K562 (cell line): ENCODE measurements around the gene PPP6R3. TPM values are rescaled to one million over a fixed set of nuclear protein-coding genes. Genes with fewer than 3 reads are reported as not detected.

ENCODE experiments used
- ATAC-seq: fragments of 200-7000 bp; cut with Tn5 transposase; 3 replicates; pipeline ENCODE4 v1.9.1; 2020; ENCODE audit warnings: moderate library complexity
- BruUV-seq: library from RNA; stranded (reverse); fragments of 400-500 nt; replicated peaks from 2 replicates; lab custom pipeline; 2021; lab: Mats Ljungman, UMichigan
- CTCF ChIA-PET: fragments of 300-600 bp; formaldehyde crosslinking; extraction: SDS; loops from one replicate; lab custom pipeline; 2021; ENCODE audit warnings: low intra/inter-chr PET ratio; lab: Yijun Ruan, JAX
- POLR2A ChIA-PET: fragments of 300-600, 350-650 bp; sonication (Branson Sonifier 250); formaldehyde crosslinking; extraction: SDS; loops from one replicate; lab custom pipeline; 2021; ENCODE audit warnings: antibody characterized with exemption, inconsistent platforms; lab: Yijun Ruan, JAX
- DNase-seq, 4 experiments: peaks; one replicate each; pipeline versions ENCODE4 v3.0.0 to v3.0.0-alpha.2; 2011 to 2018; ENCODE audit warnings: low spot score in 3 of 4, mixed read lengths in 3 of 4; ENCODE audit errors: extremely low read depth in 1 of 4
- FAIRE-seq: peaks from 2 replicates; lab custom pipeline; 2011; peaks lifted over from hg19 to GRCh38; lab: Jason Lieb, UNC
- H2AFZ ChIP-seq: 2 replicates; pipeline ENCODE4 v1.6.0; 2011; ENCODE audit warnings: low read depth, low read length, control low read depth, inconsistent platforms
- H3K27ac ChIP-seq: fragments of 200-600 bp; 3 replicates; pipeline ENCODE4 v1.8.0; 2011; ENCODE audit warnings: low read depth, mild to moderate bottlenecking, control low read depth, inconsistent platforms, low read length, moderate library complexity, mixed read lengths; ENCODE audit errors: extremely low read depth
- H3K27me3 ChIP-seq, 2 experiments: fragments of 300-600 bp in 1 of 2; 2 replicates in 1 of 2; 3 replicates in 1 of 2; pipeline versions ENCODE4 v1.6.0 to v1.8.0; 2011; ENCODE audit warnings: inconsistent platforms in 2 of 2, low read length in 2 of 2, mild to moderate bottlenecking in 1 of 2, mixed read lengths in 1 of 2, moderate library complexity in 1 of 2; ENCODE audit not compliant: control insufficient read depth in 2 of 2, insufficient read depth in 2 of 2
- H3K36me3 ChIP-seq: fragments of 300-600 bp; 3 replicates; pipeline ENCODE4 v1.8.0; 2011; ENCODE audit warnings: mild to moderate bottlenecking, low read length, inconsistent platforms; ENCODE audit not compliant: control insufficient read depth, insufficient read depth
- H3K4me1 ChIP-seq, 2 experiments: fragments of 200-600 bp in 1 of 2; replicated peaks in 1 of 2; 2 replicates in 1 of 2; 3 replicates in 1 of 2; pipeline versions ENCODE4 v1.5.1 to v1.8.0; 2011; ENCODE audit warnings: inconsistent platforms in 2 of 2, low read length in 2 of 2, mild to moderate bottlenecking in 1 of 2, mixed read lengths in 1 of 2, moderate library complexity in 1 of 2; ENCODE audit not compliant: control insufficient read depth in 2 of 2, insufficient read depth in 2 of 2
- H3K4me2 ChIP-seq: 2 replicates; pipeline ENCODE4 v1.6.1; 2011; ENCODE audit warnings: low read length, control low read depth, inconsistent platforms, mixed read lengths; ENCODE audit not compliant: insufficient read depth
- H3K4me3 ChIP-seq: fragments of 200-600 bp; sonication (generic), shearing (Covaris generic); 2 replicates; pipeline ENCODE4 v1.5.1; 2016; ENCODE audit warnings: control low read depth, inconsistent platforms
- H3K79me2 ChIP-seq: fragments of 200-600 bp; 3 replicates; pipeline ENCODE4 v1.8.0; 2011; ENCODE audit warnings: low read length, inconsistent platforms; ENCODE audit not compliant: control insufficient read depth, insufficient read depth
- H3K9ac ChIP-seq, 2 experiments: 2 replicates each; pipeline versions ENCODE4 v1.6.0 to v1.6.1; 2011; ENCODE audit warnings: low read depth in 2 of 2, low read length in 2 of 2, control low read depth in 1 of 2, inconsistent platforms in 1 of 2, mild to moderate bottlenecking in 1 of 2, mixed read lengths in 1 of 2; ENCODE audit not compliant: insufficient read depth in 1 of 2
- H3K9me1 ChIP-seq: one replicate; pipeline ENCODE4 v1.6.0; 2011; ENCODE audit warnings: inconsistent platforms, mild to moderate bottlenecking, low read length, moderate library complexity; ENCODE audit not compliant: control insufficient read depth, insufficient read depth
- H3K9me3 ChIP-seq: replicated peaks from 2 replicates; pipeline ENCODE4 v1.5.1; 2011; ENCODE audit warnings: low read depth, low read length, inconsistent platforms; ENCODE audit not compliant: control insufficient read depth, insufficient read depth
- H4K20me1 ChIP-seq: replicated peaks from 2 replicates; pipeline ENCODE4 v1.6.1; 2011; ENCODE audit warnings: low read length, inconsistent platforms, mixed read lengths; ENCODE audit not compliant: control insufficient read depth, insufficient read depth
- ARID3A ChIP-seq: IDR thresholded peaks from 2 replicates; pipeline ENCODE4 v1.6.1; 2012; ENCODE audit warnings: low read depth, low read length, improper control_type of control experiment, borderline replicate concordance
- CBFA2T2 ChIP-seq: fragments of 450-650 bp; conservative IDR thresholded peaks from 2 replicates; pipeline ENCODE4 v1.6.1; 2017; ENCODE audit warnings: mild to moderate bottlenecking
- CHD1 ChIP-seq: fragments of 200-600 bp; sonication (generic); IDR thresholded peaks from one replicate; pipeline ENCODE4 v1.6.1; 2012; ENCODE audit warnings: mild to moderate bottlenecking, moderate library complexity, low read length, inconsistent platforms
- ESRRB ChIP-seq: fragments of 250-450 bp; sonication (Bioruptor Pico); IDR thresholded peaks from 2 replicates; pipeline ENCODE4 v1.5.0; 2020; ENCODE audit warnings: mild to moderate bottlenecking, moderate library complexity, borderline replicate concordance
- GABPB1 ChIP-seq: sonication (generic); formaldehyde crosslinking; IDR thresholded peaks from 2 replicates; pipeline ENCODE4 v1.8.0; 2022; ENCODE audit warnings: mild to moderate bottlenecking, missing genetic modification reagents
- HNRNPL ChIP-seq: fragments of 200-400 bp; formaldehyde crosslinking; IDR thresholded peaks from 2 replicates; pipeline ENCODE4 v1.6.1; 2017; ENCODE audit warnings: low read depth, mild to moderate bottlenecking, low read length
- NCOA6 ChIP-seq: fragments of 450-650 bp; IDR thresholded peaks from 2 replicates; pipeline ENCODE4 v1.6.1; 2017; ENCODE audit warnings: mild to moderate bottlenecking
- NCOR1 ChIP-seq: fragments of 450-650 bp; IDR thresholded peaks from 2 replicates; pipeline ENCODE4 v1.6.1; 2016; ENCODE audit warnings: mild to moderate bottlenecking, moderate library complexity
- NONO ChIP-seq, 2 experiments: fragments of 200-400 bp in 1 of 2; fragments of 450-650 bp in 1 of 2; formaldehyde crosslinking in 1 of 2; IDR thresholded peaks; 2 replicates each; pipeline ENCODE4 v1.6.1; 2017; ENCODE audit warnings: low read depth in 2 of 2, mild to moderate bottlenecking in 2 of 2, moderate library complexity in 2 of 2, low read length in 1 of 2
- SNIP1 ChIP-seq: fragments of 450-650 bp; IDR thresholded peaks from 2 replicates; pipeline ENCODE4 v1.7.1; 2017; ENCODE audit warnings: low read depth, mild to moderate bottlenecking
- USF2 ChIP-seq: sonication (generic); formaldehyde crosslinking; IDR thresholded peaks from 2 replicates; pipeline ENCODE4 v1.5.0; 2020; ENCODE audit warnings: missing genetic modification reagents
- XRCC3 ChIP-seq: fragments of 450-650 bp; IDR thresholded peaks from 2 replicates; pipeline ENCODE4 v1.6.1; 2017; ENCODE audit warnings: mild to moderate bottlenecking, moderate library complexity
- ZNF232 ChIP-seq: sonication (generic); formaldehyde crosslinking; IDR thresholded peaks from 2 replicates; pipeline ENCODE4 v1.8.0; 2022; ENCODE audit warnings: mild to moderate bottlenecking, missing genetic modification reagents
- ZNF280B ChIP-seq: fragments of 250-450 bp; sonication (Bioruptor Pico); IDR thresholded peaks from 2 replicates; pipeline ENCODE4 v1.5.1; 2021; ENCODE audit warnings: mild to moderate bottlenecking
- whole genome bisulfite sequencing: fragments of 100-300 bp; shearing (Covaris generic); methylation state at CpG from one replicate; pipeline ENCODE4 v1.1.6; 2016; ENCODE audit warnings: low coverage, mixed read lengths; ENCODE audit not compliant: insufficient coverage; ENCODE audit errors: missing lambda C conversion rate; 5-methylcytosine and 5-hydroxymethylcytosine counted together
- in situ Hi-C: fragments of 300-500 bp; cut with MboI; formaldehyde crosslinking; loops from 4 replicates; pipeline ENCODE4 v1.15.0; 2018; ENCODE audit warnings: inconsistent platforms, mixed read lengths
- intact Hi-C: fragments of 100-400 bp; cut with micrococcal nuclease; formaldehyde crosslinking; loops from 2 replicates; pipeline ENCODE4 v1.14.2; 2022
- polyA plus RNA-seq, 8 experiments: library from polyadenylated mRNA; depleted of rRNA in 4 of 8; stranded (reverse) in 5 of 8; unstranded in 3 of 8; fragments of >200 nt; fragmentation: Nextera tagmentation in 2 of 8; fragmentation: Illumina TruSeq in 1 of 8; extraction: Ambion mirVana in 2 of 8; extraction: Trizol in 1 of 8; gene quantifications; 2 replicates each; pipeline versions ENCODE4 v1.2.1 to v1.2.3, GENCODE V29; 2011 to 2014; ENCODE audit warnings: inconsistent platforms in 1 of 8, missing spikeins in 1 of 8
- total RNA-seq, 7 experiments: library from RNA; depleted of rRNA in 6 of 7; stranded (reverse); fragments of >200 nt in 6 of 7; fragmentation: Illumina TruSeq in 2 of 7; extraction: Trizol in 2 of 7; gene quantifications; 2 replicates each; pipeline versions ENCODE4 v1.2.1 to v1.2.3, GENCODE V29; 2011 to 2021; ENCODE audit warnings: low replicate concordance in 1 of 7

Gene PPP6R3
- total and polyA plus RNA-seq, 9 of the 15 experiments (the other 6 are each of a cell fraction or from before 2014, with no cell fraction given): 20.3 to 117 (median 80.6) TPM

- FAIRE-seq (no peak), ATAC-seq (no peak), DNase-seq (no peak)
- no peak overlapping the region for H3K4me2 ChIP-seq
- H4K20me1 ChIP-seq: no peaks in the 10 kb centered on the region
- TF ChIP-seq ZNF232 (CRISPR knock-in tag) (no peak), CBFA2T2 (no peak), ARID3A (no peak), ESRRB (CRISPR knock-in tag) (no peak), NONO (IDR thresholded peaks at IDR 0.05; ENCODE audit: low read depth in 2 of 2, low read length in 1 of 2) (no peak), HNRNPL (no peak), SNIP1 (no peak), NCOA6 (no peak), XRCC3 (no peak), NCOR1 (no peak), CHD1 (no peak), GABPB1 (CRISPR knock-in tag) (no peak), ZNF280B (CRISPR knock-in tag) (no peak), USF2 (no peak)
- H3K79me2 ChIP-seq: no peaks in the 10 kb centered on the region
- H3K36me3 ChIP-seq: peaks cover 89% of the 10 kb centered on the region
- ChIA-PET POLR2A (no interaction called here), CTCF (interaction anchor here (0.7 kb wide), 1 partner anchor 255 kb away, joined by 3 read pairs; no protein-coding TSS in a partner anchor)
- no peak overlapping the region for H3K4me3 ChIP-seq
- H2AFZ ChIP-seq: no peak overlapping the region
- H3K4me1 ChIP-seq: peaks cover 0 to 4% of the 10 kb centered on the region in 2 experiments; a peak in 2 of 5 replicates
- H3K9me3 ChIP-seq: no peaks in the 10 kb centered on the region
- no peaks in the 10 kb centered on the region for H3K9me1 ChIP-seq
- no peak overlapping the region for H3K27ac ChIP-seq
- H3K27me3 ChIP-seq: no peaks in the 10 kb centered on the region
- in situ Hi-C loops (no loop called here), intact Hi-C loops (no loop called here)
- BruUV-seq: no TSS peak
- 93% methylated on average over 3 of the region's 3 CpGs for WGBS
- H3K9ac ChIP-seq: no peak overlapping the region
Observed at GRCh38 chr11:68564261-68564660, 103.7 kb downstream of the PPP6R3 start.
